K562 (cell line): ENCODE measurements around the gene AP1G1. TPM values are rescaled to one million over a fixed set of nuclear protein-coding genes. Genes with fewer than 3 reads are reported as not detected.
A peak's percentile ranks its signal among the peaks of the same experiment; 100 is the strongest.

Source experiments
- CBFA2T2 ChIP-seq: fragments of 450-650 bp; conservative IDR thresholded peaks from 2 replicates; pipeline ENCODE4 v1.6.1; 2017; ENCODE audit warnings: mild to moderate bottlenecking
- CLOCK ChIP-seq: fragments of 250-450 bp; sonication (Bioruptor Pico); IDR thresholded peaks from 2 replicates; pipeline ENCODE4 v1.4.0; 2020; ENCODE audit warnings: mild to moderate bottlenecking, moderate library complexity, borderline replicate concordance
- EHMT2 ChIP-seq: fragments of 450-650 bp; IDR thresholded peaks from 2 replicates; pipeline ENCODE4 v1.6.1; 2018; ENCODE audit warnings: antibody characterized with exemption
- ELK1 ChIP-seq: sonication (generic); formaldehyde crosslinking; IDR thresholded peaks from 2 replicates; pipeline ENCODE4 v1.8.1; 2022; ENCODE audit warnings: missing genetic modification reagents
- FOXA1 ChIP-seq: fragments of 450-650 bp; IDR thresholded peaks from 2 replicates; pipeline ENCODE4 v1.6.1; 2016; ENCODE audit warnings: mild to moderate bottlenecking, borderline replicate concordance
- MAZ ChIP-seq, 2 experiments: fragments of 450-650 bp in 1 of 2; sonication (generic) in 1 of 2; formaldehyde crosslinking; IDR thresholded peaks in 1 of 2; conservative IDR thresholded peaks in 1 of 2; 2 replicates each; pipeline versions ENCODE4 v1.4.0 to v1.5.0; 2020; ENCODE audit warnings: mild to moderate bottlenecking in 1 of 2, missing genetic modification reagents in 1 of 2
- MYC ChIP-seq, 2 experiments: fragments of 250-450 bp in 1 of 2; sonication (Bioruptor Pico) in 1 of 2; IDR thresholded peaks; 2 replicates each; pipeline versions ENCODE4 v1.5.1 to v1.6.1; 2012 to 2021; ENCODE audit warnings: low read depth in 2 of 2, borderline replicate concordance in 1 of 2, improper control_type of control experiment in 1 of 2, low read length in 1 of 2, mild to moderate bottlenecking in 1 of 2, moderate library complexity in 1 of 2
- NCOA2 ChIP-seq, 2 experiments: fragments of 450-650 bp; IDR thresholded peaks; 2 replicates each; pipeline ENCODE4 v1.6.1; 2018; ENCODE audit warnings: mild to moderate bottlenecking in 2 of 2, moderate library complexity in 1 of 2; ENCODE audit not compliant: partially characterized antibody in 2 of 2
- NFE2 ChIP-seq: IDR thresholded peaks from 2 replicates; pipeline ENCODE4 v1.6.1; 2014; ENCODE audit warnings: antibody characterized with exemption, low read depth
- SMAD2 ChIP-seq: fragments of 150-350 bp; IDR thresholded peaks from 2 replicates; pipeline ENCODE4 v1.6.1; 2014; ENCODE audit warnings: low read depth, mild to moderate bottlenecking, low read length
- TAF15 ChIP-seq: fragments of 200-400 bp; formaldehyde crosslinking; IDR thresholded peaks from 2 replicates; pipeline ENCODE4 v1.6.1; 2017; ENCODE audit warnings: mild to moderate bottlenecking, low read depth, low read length, moderate library complexity
- TAL1 ChIP-seq: fragments of 450-650 bp; IDR thresholded peaks from 2 replicates; pipeline ENCODE4 v1.6.1; 2016; ENCODE audit warnings: mild to moderate bottlenecking
- TCF3 ChIP-seq: sonication (generic); formaldehyde crosslinking; IDR thresholded peaks from 2 replicates; pipeline ENCODE4 v1.4.0; 2020; ENCODE audit warnings: mild to moderate bottlenecking, missing genetic modification reagents
- ZNF586 ChIP-seq: fragments of 450-650 bp; formaldehyde crosslinking; conservative IDR thresholded peaks from 2 replicates; pipeline ENCODE4 v1.4.0; 2020; ENCODE audit warnings: mild to moderate bottlenecking, moderate library complexity
- polyA plus RNA-seq, 8 experiments: library from polyadenylated mRNA; depleted of rRNA in 4 of 8; stranded (reverse) in 5 of 8; unstranded in 3 of 8; fragments of >200 nt; fragmentation: Nextera tagmentation in 2 of 8; fragmentation: Illumina TruSeq in 1 of 8; extraction: Ambion mirVana in 2 of 8; extraction: Trizol in 1 of 8; gene quantifications; 2 replicates each; pipeline versions ENCODE4 v1.2.1 to v1.2.3, GENCODE V29; 2011 to 2014; ENCODE audit warnings: inconsistent platforms in 1 of 8, missing spikeins in 1 of 8
- total RNA-seq, 7 experiments: library from RNA; depleted of rRNA in 6 of 7; stranded (reverse); fragments of >200 nt in 6 of 7; fragmentation: Illumina TruSeq in 2 of 7; extraction: Trizol in 2 of 7; gene quantifications; 2 replicates each; pipeline versions ENCODE4 v1.2.1 to v1.2.3, GENCODE V29; 2011 to 2021; ENCODE audit warnings: low replicate concordance in 1 of 7
- TF ChIP-seq, protein P1 (sequence below), 2 experiments: fragments of 450-650 bp in 1 of 2; sonication (generic) in 1 of 2; formaldehyde crosslinking in 1 of 2; IDR thresholded peaks; 2 replicates each; pipeline versions ENCODE4 v1.7.1 to v1.9.0; 2016 to 2022; ENCODE audit warnings: inconsistent platforms in 1 of 2, mild to moderate bottlenecking in 1 of 2, missing genetic modification reagents in 1 of 2

Gene AP1G1
- total and polyA plus RNA-seq, 9 of the 15 experiments (the other 6 are each of a cell fraction or from before 2014, with no cell fraction given): 7.0 to 59.2 (median 42.0) TPM

GRCh38 chr16:71826533-71827017 is 17.9 kb upstream of the AP1G1 start (continued):
- TF ChIP-seq FOXA1 (no peak), NFE2 (no peak), ZNF586 (CRISPR knock-in tag) (no peak), ELK1 (no peak), TAF15 (no peak), MYC (IDR thresholded peaks at IDR 0.05; ENCODE audit: low read depth, low read length) (no peak), MYC (CRISPR knock-in tag; IDR thresholded peaks at IDR 0.05; ENCODE audit: borderline replicate concordance, low read depth) (no peak), MAZ (CRISPR knock-in tag; conservative IDR thresholded peaks at IDR 0.05 in 1 of 2, IDR thresholded peaks at IDR 0.05 in 1 of 2) (no peak), SMAD2 (no peak), TAL1 (peak; percentile 48; the same call in 1 of the 2 replicates), EHMT2 (peak; percentile 74), NCOA2 (IDR thresholded peaks at IDR 0.05; ENCODE audit: partially characterized antibody in 2 of 2) (no peak), TCF3 (CRISPR knock-in tag) (peak; percentile 60), CLOCK (CRISPR knock-in tag) (no peak), CBFA2T2 (peak; percentile 55)
- TF ChIP-seq, protein P1, sequence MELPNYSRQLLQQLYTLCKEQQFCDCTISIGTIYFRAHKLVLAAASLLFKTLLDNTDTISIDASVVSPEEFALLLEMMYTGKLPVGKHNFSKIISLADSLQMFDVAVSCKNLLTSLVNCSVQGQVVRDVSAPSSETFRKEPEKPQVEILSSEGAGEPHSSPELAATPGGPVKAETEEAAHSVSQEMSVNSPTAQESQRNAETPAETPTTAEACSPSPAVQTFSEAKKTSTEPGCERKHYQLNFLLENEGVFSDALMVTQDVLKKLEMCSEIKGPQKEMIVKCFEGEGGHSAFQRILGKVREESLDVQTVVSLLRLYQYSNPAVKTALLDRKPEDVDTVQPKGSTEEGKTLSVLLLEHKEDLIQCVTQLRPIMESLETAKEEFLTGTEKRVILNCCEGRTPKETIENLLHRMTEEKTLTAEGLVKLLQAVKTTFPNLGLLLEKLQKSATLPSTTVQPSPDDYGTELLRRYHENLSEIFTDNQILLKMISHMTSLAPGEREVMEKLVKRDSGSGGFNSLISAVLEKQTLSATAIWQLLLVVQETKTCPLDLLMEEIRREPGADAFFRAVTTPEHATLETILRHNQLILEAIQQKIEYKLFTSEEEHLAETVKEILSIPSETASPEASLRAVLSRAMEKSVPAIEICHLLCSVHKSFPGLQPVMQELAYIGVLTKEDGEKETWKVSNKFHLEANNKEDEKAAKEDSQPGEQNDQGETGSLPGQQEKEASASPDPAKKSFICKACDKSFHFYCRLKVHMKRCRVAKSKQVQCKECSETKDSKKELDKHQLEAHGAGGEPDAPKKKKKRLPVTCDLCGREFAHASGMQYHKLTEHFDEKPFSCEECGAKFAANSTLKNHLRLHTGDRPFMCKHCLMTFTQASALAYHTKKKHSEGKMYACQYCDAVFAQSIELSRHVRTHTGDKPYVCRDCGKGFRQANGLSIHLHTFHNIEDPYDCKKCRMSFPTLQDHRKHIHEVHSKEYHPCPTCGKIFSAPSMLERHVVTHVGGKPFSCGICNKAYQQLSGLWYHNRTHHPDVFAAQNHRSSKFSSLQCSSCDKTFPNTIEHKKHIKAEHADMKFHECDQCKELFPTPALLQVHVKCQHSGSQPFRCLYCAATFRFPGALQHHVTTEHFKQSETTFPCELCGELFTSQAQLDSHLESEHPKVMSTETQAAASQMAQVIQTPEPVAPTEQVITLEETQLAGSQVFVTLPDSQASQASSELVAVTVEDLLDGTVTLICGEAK (IDR thresholded peaks at IDR 0.05): peak; percentile 77
- TF ChIP-seq, protein P1 (CRISPR knock-in tag; IDR thresholded peaks at IDR 0.05): no peak
